CD4-positive, alpha-beta T cell treated with Interleukin-2 at 100 ng/mL for 4 hours (primary cell): Measurements from ENCODE around the gene SPATA2L.
"Not testable (repeated sequence)": the region's sequence is repeated elsewhere in the genome, so short reads cannot be mapped to it uniquely, and the experiment has no call there.

Experiments used
- DNase-seq: peaks from one replicate; pipeline ENCODE4 v3.0.0-alpha.2; 2020; ENCODE audit warnings: low spot score

Gene SPATA2L

DNA sequence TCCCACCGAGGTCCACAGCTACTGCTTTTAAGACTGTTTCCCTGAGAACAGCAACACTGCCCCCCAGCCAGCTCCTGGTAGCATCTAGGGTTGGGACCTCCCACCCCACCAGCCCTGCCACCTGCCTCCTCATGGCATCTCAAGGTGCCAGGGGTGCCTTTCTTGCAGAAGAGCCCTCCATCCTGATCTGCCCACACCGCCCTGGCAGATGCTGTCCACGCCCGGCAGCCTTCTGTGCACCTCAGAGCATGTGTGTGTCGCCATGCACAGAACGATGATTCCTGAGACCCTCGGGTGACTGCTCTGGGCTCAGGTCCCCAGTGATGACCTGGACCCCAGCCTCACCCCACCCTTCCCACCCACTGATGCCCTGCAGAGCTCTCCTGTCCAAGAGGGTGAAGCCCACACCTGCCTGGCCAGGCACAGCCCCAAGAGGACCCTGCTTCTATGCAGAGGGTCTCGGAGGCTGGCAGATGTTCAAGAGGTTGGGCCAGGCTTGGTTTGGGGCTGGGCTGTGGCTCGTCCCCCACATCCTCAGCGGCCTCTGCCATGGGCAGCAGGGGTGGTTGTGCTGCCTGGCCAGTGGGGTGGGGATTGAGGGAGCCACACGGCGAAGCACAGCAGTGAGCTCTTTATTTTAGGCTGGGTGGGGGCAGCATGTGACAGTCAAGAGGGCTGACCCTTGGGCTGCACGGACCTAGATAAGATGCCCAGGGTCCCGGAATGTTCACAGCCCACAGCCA lies 5.2 kb upstream of the SPATA2L start:
- no peak for DNase-seq

DNA sequence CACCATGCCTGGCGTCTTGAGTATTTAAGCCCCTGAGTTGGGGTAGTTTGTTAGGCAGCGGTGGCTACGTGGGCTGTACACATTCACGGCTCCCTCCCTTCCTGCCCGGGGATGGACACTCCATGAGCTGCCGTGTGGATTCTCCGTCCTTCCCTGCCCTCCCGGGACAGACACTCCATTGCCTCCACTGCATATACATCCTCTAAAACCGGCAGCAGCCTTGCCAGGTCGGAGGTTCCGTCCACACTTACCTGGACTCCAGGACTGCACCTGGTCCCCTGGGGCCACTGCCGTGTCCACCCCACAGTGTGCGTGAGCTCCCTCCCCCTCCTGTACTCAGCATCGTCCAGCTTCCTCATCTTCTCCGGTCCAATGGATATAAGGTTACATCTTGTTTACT lies 3.5 kb upstream of the SPATA2L start:
- DNase-seq: no peak

DNA sequence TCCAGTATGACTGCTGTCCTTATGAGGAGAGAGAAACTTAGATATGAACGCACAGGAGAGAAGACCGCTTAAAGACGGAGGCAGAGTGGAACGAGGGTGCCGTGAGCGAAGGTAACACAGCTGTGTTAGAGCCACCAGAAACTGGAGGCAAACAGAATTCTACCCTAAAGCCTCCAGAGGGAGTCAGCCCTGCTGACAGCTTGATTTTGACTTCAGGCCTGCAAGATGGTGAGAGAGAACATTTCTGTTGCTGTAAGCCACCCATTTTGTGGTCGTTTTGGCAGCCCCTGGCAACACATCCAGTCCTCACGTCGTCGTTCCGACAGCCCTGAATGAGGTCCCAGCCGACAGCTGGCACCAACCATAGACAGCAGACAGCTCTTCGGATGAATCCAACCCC lies 2.8 kb upstream of the SPATA2L start:
- DNase-seq: no peak

DNA sequence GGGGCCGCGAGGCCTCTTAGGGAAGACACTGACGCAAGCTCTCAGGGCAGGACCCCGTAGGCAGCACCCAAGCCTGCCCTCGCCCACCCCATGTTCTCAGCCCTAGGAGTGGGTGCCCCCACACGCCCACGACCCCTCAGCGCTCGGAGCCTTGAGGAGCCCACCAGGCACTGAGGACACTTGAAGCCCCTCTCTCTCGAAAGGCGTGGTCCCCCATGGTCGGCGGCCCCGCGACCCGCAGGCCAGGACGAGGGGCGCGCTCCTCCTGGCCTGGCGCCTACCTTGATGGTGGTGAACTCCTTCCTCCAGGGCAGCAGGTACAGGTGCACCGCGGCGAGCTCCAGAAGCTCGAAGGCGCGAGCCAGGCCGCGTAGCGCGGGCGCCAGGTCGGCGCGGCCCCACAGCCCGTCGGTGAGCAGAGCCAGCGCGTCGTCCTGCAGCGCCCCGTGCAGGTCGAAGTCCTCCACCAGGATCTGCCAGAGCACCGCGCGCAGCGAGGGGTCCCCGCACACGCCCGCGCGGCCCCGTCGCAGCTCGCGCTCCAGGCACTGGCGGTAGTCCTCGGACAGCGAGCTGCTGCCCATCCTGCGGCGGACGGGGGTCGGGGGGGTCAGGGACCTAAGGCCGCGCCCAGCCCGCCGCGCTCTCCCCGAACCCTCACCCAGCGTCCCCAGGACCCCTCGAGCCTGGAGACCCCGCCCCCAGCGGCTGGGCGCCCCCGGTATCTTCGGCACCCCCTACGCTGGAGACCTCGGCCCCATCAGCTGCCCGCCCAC lies 668 bp downstream of the SPATA2L start:
- DNase-seq: peak; percentile 53

DNA sequence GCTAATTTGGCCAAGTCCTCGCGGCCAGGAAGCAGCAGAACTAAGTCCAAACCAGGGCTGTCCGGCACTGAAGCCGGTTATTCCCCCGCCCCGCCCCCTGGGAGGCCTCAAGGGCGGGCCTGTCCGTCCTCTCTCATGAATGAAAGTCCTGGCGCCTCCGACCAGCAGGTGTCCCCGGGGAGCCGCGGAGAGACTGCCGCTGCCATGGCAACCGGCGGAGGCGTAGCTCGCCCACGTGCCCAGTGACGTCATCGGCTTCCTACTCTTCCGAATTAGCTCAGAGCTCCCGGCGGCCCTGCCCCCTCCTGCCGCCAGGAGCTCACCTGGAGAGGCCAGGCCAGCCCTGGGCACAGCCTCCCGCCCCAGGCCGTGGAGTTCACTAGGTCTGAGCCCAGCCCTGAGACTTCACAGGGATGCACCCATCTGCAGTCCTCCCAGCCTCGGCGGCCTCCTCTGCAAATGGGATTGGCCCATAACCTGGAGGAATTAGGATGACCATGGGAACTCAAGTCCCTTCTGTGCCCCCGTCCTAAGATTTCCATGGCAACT lies 1.3 kb downstream of the SPATA2L start:
- peak; percentile 95 for DNase-seq

DNA sequence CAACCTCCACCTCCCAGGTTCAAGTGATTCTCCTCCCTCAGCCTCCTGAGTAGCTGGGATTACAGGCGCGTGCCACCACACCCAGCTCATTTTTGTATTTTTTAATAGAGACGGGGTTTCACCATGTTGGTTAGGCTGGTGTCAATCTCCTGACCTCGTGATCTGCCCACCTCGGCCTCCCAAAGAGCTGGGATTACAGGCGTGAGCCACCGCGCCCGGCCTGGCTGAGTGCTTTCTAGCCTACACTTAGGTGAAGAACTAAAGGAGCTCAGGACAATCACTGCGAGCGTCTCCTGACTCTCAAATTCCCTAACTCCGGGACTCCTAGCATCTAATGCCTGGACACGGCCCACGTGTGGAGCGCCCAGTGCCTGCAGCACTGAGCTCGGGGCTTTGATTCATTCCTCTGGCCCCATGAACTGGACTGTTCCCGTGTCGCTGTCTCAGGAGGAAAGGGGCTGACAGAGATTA lies 1.8 kb downstream of the SPATA2L start:
- DNase-seq: not testable (repeated sequence)

DNA sequence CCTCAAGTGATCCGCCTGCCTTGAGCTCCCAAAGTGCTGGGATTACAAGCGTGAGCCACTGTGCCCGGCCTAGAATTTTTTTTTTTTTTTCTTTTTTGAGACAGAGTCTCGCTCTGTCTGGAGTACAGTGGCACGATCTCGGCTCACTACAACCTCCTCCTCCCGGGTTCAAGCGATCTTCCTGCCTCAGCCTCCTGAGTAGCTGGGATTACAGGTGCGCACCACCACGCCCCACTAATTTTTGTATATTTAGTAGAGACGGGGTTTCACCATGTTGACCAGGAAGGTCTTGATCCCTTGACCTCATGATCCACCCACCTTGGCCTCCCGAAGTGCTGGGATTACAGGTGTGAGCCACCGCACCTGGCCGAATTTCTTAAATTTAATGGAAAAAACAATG lies 2.8 kb downstream of the SPATA2L start:
- not testable (repeated sequence) for DNase-seq

DNA sequence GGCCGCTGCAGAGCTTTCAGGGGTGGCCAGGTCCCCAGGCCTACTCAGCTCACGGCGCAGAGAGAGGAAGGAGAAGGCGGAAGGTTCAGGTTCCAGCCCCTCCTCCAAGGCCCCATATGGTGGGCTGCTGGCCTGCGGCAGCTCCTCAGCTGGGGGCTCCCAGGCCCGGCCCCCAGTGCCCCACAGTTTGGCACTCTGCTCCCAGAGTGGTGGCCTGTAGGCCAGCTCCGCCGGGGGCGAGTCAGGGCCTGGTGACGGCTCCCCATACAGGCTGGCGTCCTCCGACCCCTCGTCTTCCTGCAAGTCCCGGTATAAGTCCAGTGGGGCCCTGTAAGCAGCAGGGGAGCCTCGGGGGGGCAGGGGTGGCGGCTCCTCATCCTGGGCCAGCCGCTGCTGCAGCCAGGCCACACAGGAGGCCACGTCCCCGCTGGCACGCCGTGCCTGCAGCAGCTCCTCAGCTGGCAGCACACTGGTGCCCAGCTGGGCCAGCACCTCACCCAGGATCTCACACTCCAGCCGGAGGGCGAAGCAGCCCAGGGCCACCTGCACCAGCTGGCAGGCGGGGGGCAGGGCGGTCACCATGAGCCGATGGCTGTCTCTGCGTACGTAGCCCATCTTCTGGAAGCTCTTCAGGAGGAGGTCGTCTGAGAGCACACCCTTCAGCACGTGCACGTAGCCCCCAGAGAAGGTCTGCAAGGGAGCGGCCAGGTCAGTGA lies 3.7 kb downstream of the SPATA2L start:
- no peak for DNase-seq

DNA sequence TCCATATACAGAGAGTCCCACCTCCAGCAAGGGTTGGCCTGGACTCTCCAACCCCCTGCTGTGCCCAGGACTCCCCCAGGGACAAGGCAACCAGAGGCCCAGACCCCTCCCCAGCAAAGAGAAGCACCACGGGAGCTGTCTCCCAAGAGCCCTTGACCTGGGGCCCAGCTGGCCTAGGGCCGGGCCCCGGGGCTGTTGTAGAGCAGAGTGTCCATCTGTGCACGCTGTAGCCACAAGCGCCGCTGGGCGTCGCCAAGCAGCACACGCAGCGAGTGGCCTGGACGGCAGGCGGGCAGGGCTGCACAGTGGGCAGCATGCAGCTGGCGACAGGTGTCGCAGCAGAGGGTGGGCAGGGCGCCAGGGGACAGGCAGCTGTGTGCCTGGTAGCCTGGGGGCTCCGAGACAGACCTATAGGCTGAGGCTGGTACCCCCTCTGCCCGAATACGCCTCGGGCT lies 4.3 kb downstream of the SPATA2L start:
- DNase-seq: no peak

DNA sequence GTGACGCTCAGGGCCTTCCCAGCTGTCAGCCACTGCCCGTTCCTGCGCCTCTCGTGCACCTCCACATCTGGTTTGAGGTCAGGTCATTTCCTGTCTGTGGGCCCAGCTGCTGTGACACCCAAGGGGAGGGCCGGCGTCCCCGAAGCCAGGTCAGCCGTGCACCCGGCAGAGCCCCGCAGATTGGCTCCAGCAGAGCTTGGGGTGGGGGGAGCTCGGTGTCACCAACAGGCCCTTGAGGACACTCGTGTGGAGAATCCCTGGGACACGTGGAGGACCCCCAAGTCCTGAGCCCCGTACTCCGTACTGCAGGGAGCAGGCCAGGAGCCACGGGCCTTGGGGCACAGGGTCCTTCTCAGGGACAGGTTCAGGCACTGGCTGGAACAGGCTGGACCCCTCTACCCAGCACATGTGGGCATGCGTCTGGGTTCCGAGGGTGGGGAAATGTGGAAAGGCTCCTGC lies 4.8 kb downstream of the SPATA2L start:
- peak; percentile 28 for DNase-seq

DNA sequence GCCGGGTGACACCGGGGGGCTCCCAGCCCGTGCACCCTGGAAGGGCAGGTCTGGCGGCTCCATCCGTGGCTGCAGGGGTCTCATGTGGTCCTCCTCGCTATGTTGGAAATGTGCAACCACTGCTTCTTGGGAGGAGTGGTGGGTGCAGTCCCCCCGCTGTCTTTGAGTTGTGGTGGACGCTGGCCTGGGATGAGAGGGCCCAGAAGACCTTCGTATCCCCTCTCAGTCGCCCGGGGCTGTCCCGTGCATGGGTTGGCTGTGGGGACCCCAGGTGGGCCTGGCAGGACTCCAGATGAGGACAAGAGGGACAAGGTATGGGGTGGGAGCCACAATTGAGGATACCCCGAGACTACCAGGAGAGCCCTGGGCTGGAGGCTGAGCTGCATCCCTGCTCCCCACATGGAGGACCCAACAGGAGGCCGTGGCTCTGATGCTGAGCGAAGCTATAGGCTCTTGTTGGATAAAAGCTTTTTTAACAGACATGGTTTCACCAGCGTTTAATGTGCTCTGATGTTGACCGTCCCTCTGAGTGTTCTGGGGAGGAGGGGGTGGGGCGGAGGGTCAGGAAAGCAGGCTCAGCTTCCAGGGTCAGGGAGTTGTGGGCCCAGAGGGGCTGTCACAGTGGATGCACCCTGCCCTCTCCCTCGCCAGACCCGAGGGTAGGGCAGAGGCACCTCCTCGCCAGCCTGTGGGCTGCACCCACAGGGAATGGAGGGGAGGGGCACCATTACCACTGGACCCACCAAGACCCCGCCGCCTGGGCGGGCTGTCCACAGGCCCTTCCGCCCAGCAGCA lies 5.4 kb downstream of the SPATA2L start:
- DNase-seq: no peak

DNA sequence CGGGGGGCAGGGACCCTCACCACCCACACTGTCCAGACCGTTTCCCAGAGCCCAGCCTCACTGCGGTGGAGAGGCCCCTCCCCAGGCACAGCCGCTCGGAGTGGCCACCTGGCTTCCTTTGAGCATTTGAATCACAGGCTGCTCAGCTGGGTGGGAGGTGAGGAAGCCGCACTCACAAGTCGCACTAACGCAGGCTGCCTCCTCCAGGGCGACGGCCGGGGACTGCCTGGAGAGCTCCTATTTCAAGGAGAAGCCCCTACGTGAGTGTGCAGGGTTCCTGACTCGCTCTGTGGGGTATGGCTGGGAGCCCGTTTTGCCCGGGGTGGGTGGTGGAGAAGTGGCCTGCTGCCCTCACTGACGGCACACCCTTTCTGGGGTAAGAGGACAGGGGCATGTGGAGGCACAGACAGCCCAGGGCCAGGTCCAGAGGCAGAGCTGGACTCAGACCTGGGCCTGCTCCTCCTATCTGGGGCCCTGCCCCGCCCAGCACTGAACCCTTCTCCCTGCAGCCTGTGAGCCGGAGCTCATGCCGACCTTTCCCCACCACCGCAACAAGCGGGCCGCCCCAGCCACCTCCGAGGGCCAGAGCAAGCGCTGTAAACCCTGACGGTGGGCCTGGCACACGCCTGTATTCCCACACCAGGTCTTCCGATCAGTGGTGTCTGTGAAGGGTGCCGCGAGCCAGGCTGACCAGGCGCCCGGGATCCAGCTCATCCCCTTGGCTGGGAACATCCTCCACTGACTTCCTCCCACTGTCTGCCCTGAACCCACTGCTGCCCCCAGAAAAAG lies 6.2 kb downstream of the SPATA2L start:
- DNase-seq: no peak

DNA sequence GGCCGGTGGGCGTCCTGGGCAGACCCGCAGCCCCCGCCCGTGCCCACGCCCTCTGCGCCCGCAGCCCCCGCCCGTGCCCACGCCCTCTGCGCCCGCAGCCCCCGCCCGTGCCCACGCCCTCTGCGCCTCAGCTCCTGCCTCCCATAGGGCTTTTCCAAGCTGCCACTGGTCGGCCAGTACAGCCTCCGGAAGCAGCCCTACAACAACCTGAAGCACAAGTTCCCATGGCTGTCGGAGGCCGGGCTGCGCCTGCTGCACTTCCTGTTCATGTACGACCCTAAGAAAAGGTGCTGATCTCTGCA lies 6.8 kb downstream of the SPATA2L start:
- not testable (repeated sequence) for DNase-seq

DNA sequence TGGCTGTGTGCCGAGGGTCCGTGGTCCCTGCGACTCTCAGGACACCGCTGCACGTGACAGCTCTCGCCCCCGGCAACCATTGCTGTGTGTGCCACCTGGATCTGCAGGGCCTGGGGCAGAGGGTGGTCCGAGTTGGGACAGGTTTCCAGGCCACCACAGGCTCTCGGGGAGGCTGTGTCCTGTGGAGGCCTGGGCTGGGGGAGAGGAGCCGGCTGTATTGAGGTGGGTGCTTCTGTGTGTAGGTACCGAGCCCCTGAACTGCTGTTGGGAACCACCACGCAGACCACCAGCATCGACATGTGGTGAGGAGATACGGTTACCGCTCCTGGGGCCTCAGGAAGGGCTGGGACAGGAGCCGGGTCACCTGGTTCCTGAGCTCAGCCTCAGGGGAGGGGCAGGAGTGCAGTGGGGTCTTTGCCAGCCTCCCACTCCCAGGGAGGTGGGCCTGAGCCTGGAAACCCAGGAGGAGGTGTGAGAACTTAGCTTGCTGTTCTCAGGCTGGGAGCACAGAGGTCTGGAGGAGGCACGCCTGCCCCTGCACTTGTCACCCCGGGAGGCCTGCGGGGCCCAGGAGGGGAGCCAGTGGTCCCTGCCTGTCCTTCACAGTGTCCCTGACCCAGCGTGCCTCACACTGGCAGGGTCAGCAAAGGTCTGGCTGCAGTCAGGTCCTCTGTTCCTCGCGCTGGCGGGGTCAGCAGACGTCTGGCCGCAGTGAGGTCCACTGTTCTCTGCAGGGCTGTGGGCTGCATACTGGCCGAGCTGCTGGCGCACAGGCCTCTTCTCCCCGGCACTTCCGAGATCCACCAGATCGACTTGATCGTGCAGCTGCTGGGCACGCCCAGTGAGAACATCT lies 7.3 kb downstream of the SPATA2L start:
- DNase-seq: no peak

DNA sequence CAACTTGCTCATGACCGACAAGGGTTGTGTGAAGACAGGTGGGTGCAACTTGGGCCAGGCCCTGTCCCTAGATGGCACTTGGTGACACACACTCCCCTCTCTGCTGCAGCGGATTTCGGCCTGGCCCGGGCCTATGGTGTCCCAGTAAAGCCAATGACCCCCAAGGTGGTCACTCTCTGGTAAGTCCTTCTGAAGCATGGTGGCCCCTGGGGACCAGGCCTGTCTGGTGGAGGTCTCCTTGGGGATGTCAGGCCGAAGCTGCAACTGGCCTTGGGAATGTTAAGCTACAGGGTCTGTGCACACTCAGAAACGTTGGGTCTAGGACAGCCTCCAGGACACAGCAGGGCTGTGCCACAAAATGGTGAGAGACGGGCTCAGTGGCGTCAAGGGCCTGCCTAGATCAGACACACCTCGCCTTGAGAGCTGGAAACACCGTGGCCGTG lies 8.2 kb downstream of the SPATA2L start:
- DNase-seq: no peak

DNA sequence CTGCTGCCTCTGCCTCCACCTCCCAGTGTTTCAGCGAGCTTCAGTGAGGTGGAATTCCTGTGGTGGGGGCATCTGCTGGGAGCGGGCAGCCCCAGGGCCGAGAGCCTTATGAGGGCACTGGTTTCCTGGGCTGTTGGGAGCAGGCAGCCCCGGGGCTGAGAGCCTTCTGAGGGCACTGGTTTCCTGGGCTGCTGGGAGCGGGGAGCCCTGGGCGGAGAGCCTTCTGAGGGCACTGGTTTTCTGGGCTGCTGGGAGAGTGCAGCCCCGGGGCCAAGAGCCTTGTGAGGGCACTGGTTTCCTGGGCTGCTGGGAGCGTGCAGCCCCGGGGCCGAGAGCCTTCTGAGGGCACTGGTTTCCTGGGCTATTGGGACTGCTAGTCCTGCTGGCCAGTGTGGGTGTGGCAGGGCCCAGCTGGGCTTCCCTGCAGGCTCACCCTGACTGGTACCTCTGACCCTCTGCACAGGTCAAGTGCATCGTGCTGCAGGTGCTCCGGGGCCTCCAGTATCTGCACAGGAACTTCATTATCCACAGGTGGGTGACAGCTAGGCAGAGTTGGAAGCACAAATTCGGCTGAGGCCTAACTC lies 9.4 kb downstream of the SPATA2L start:
- no peak for DNase-seq

DNA sequence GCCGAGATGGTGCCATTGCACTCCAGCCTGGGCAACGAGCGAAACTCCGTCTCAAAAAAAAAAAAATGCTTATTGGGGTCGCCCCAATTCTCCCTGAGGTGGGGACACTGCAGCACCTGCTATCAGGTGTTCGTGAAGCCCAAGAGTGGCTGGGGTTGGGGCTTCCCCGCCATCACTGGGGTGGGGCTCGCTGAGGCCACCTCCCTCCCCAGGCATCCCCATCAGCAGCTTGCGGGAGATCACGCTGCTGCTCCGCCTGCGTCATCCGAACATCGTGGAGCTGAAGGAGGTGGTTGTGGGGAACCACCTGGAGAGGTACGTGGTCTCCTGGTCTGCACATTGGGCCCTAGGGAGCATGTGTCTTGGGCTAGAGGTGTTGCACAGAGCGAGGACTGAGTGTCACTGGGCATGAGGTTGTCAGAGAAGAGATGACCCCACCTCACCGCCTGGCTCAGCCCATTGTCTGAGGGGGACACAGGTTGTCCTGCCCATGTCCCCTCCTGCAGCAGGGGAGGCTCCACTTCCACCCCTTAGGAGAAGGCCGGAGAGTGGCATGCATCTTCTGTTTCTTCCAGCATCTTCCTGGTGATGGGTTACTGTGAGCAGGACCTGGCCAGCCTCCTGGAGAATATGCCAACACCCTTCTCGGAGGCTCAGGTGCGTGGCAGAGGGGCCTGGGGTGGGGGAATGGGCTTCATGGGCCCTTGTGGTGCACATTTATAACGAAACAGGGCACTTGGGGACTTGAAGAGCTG lies 10.1 kb downstream of the SPATA2L start:
- DNase-seq: no peak

DNA sequence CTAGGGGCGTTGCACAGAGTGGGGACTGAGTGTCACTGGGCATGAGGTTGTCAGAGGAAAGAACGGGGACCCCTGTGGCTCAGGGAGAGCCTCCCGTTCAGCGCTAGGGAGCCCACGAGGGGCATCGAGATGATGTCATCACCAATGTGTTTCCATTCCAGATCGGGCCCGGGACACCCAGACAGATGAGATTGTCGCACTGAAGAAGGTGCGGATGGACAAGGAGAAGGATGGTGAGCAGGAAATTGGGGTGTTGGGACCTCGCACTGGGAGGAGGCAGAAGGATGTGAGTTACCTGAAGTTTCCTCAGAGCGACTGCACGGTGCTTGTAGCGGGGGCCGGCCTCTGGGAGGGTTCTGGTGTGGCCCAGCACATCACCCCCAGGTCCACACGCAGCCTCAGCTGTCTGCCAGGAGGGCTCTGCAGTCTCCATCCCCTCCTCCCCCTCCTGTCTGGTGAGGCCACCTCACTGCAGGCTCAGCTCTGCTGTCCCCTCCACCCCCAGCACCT lies 11.1 kb downstream of the SPATA2L start:
- DNase-seq: no peak
